ENCODE measurements around the gene CLDN11. TPM values are rescaled to one million over a fixed set of nuclear protein-coding genes. Genes with fewer than 3 reads are reported as not detected.
A peak's percentile ranks its signal among the peaks of the same experiment; 100 is the strongest.

CLDN11 gene
- polyA plus RNA-seq, 5 donors: 6.0 to 9.7 (median 7.6) TPM

GRCh38 chr3:170425491-170426239, 7.0 kb downstream of the CLDN11 start:
- DNase-seq: no peak

GRCh38 chr3:170426240-170426797, 7.7 kb downstream of the CLDN11 start:
- no peak for DNase-seq

GRCh38 chr3:170428095-170428494, 9.4 kb downstream of the CLDN11 start:
- DNase-seq: no peak

- no peak for DNase-seq
Observed at GRCh38 chr3:170429050-170429449, 10.4 kb downstream of the CLDN11 start.

- DNase-seq: no peak
Observed at GRCh38 chr3:170431054-170431453, 12.4 kb downstream of the CLDN11 start.

GRCh38 chr3:170432416-170432815, 13.7 kb downstream of the CLDN11 start:
- no peak for DNase-seq

GRCh38 chr3:170436697-170437096, 18.0 kb downstream of the CLDN11 start:
- DNase-seq: no peak

GRCh38 chr3:170437176-170437575, 18.5 kb downstream of the CLDN11 start:
- no peak for DNase-seq

- no peak for DNase-seq
Observed at GRCh38 chr3:170437696-170438407, 19.2 kb downstream of the CLDN11 start.

- no peak for DNase-seq
Observed at GRCh38 chr3:170438836-170439235, 20.2 kb downstream of the CLDN11 start.

GRCh38 chr3:170440344-170440743, 21.7 kb downstream of the CLDN11 start:
- no peak for DNase-seq

GRCh38 chr3:170441412-170441811, 22.7 kb downstream of the CLDN11 start:
- no peak for DNase-seq

GRCh38 chr3:170442947-170443346, 24.3 kb downstream of the CLDN11 start:
- no peak for DNase-seq

GRCh38 chr3:170443457-170443856, 24.8 kb downstream of the CLDN11 start:
- no peak for DNase-seq

- peak in 1 of 2 donors; percentile 23 for DNase-seq
Observed at GRCh38 chr3:170448584-170448983, 29.9 kb downstream of the CLDN11 start.

GRCh38 chr3:170450039-170450438, 31.4 kb downstream of the CLDN11 start:
- DNase-seq: no peak

- DNase-seq: no peak
Observed at GRCh38 chr3:170454509-170454908, 35.8 kb downstream of the CLDN11 start.

- no peak for DNase-seq
Observed at GRCh38 chr3:170458285-170458684, 39.6 kb downstream of the CLDN11 start.

GRCh38 chr3:170463011-170463410, 44.3 kb downstream of the CLDN11 start:
- no peak for DNase-seq

GRCh38 chr3:170465955-170466354, 47.3 kb downstream of the CLDN11 start:
- no peak for DNase-seq

- DNase-seq: no peak
Observed at GRCh38 chr3:170467007-170467406, 48.3 kb downstream of the CLDN11 start.

- DNase-seq: no peak
Observed at GRCh38 chr3:170467571-170468147, 49.0 kb downstream of the CLDN11 start.

Measured in right lung (tissue), 5 donors.